Measurements from ENCODE around the gene EPS8.

GRCh38 chr12:15646581-15646980, 142.6 kb downstream of the EPS8 start:
- TF ChIP-seq YY1 (IDR thresholded peaks at IDR 0.05; ENCODE audit: insufficient read depth, insufficient read length): no peak
- no peak for TF ChIP-seq ZNF274 (IDR thresholded peaks at IDR 0.05; ENCODE audit: low read depth, low read length)
- no peak for TF ChIP-seq SUZ12 (IDR thresholded peaks at IDR 0.05; ENCODE audit: extremely low read depth, insufficient read depth, insufficient read length)
